ENCODE measurements around the gene CYP2S1.

CYP2S1 gene

GRCh38 chr19:41249707-41250423 lies 56.8 kb downstream of the CYP2S1 start:
- Mint-ChIP-seq H3K27ac (no peak overlapping the region), H3K4me1 (ENCODE audit: low read depth) (no peaks in the 10 kb centered on the region), H3K9me3 (no peaks in the 10 kb centered on the region), H3K36me3 (ENCODE audit: low read depth) (no peaks in the 10 kb centered on the region), H3K27me3 (peaks cover 10% of the 10 kb centered on the region), H3K4me3 (no peak overlapping the region)
- DNase-seq: no peak

GRCh38 chr19:41253660-41254059 lies 60.6 kb downstream of the CYP2S1 start:
- no peak overlapping the region for H3K27ac Mint-ChIP-seq
- no peaks in the 10 kb centered on the region for H3K9me3 Mint-ChIP-seq
- DNase-seq: no peak
- no peaks in the 10 kb centered on the region for H3K36me3 Mint-ChIP-seq (ENCODE audit: low read depth)
- peaks cover 10% of the 10 kb centered on the region for H3K27me3 Mint-ChIP-seq
- no peaks in the 10 kb centered on the region for H3K4me1 Mint-ChIP-seq (ENCODE audit: low read depth)
- H3K4me3 Mint-ChIP-seq: no peak overlapping the region

- H3K4me1 Mint-ChIP-seq (ENCODE audit: low read depth): no peaks in the 10 kb centered on the region
- H3K4me3 Mint-ChIP-seq: no peak overlapping the region
- no peak for DNase-seq
- H3K27ac Mint-ChIP-seq: peak overlapping the region; percentile 5
- no peaks in the 10 kb centered on the region for H3K9me3 Mint-ChIP-seq
- peaks cover 10% of the 10 kb centered on the region for H3K27me3 Mint-ChIP-seq
- no peaks in the 10 kb centered on the region for H3K36me3 Mint-ChIP-seq (ENCODE audit: low read depth)
These were observed 62.2 kb downstream of the CYP2S1 start for GRCh38 chr19:41255171-41255570.

Measured in activated T-cell treated with anti-CD3 and anti-CD28 coated beads, Interleukin-2, amount 50 U/mL, for 24 hours (primary cell).